AG08395 (cell line): ENCODE data around the gene BNC1.

Experiments used
- DNase-seq: peaks from one replicate; pipeline ENCODE4 v3.0.0; 2012; ENCODE audit warnings: mixed read lengths, low spot score

BNC1 gene, protein sequence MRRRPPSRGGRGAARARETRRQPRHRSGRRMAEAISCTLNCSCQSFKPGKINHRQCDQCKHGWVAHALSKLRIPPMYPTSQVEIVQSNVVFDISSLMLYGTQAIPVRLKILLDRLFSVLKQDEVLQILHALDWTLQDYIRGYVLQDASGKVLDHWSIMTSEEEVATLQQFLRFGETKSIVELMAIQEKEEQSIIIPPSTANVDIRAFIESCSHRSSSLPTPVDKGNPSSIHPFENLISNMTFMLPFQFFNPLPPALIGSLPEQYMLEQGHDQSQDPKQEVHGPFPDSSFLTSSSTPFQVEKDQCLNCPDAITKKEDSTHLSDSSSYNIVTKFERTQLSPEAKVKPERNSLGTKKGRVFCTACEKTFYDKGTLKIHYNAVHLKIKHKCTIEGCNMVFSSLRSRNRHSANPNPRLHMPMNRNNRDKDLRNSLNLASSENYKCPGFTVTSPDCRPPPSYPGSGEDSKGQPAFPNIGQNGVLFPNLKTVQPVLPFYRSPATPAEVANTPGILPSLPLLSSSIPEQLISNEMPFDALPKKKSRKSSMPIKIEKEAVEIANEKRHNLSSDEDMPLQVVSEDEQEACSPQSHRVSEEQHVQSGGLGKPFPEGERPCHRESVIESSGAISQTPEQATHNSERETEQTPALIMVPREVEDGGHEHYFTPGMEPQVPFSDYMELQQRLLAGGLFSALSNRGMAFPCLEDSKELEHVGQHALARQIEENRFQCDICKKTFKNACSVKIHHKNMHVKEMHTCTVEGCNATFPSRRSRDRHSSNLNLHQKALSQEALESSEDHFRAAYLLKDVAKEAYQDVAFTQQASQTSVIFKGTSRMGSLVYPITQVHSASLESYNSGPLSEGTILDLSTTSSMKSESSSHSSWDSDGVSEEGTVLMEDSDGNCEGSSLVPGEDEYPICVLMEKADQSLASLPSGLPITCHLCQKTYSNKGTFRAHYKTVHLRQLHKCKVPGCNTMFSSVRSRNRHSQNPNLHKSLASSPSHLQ

GRCh38 chr15:83284559-83285283 is at the start of gene BNC1:
TSS of gene BNC1 (minus strand) at chr15:83284664. CDS start at chr15:83284628, 36 bp downstream.
- DNase-seq, result no peak

DNA sequence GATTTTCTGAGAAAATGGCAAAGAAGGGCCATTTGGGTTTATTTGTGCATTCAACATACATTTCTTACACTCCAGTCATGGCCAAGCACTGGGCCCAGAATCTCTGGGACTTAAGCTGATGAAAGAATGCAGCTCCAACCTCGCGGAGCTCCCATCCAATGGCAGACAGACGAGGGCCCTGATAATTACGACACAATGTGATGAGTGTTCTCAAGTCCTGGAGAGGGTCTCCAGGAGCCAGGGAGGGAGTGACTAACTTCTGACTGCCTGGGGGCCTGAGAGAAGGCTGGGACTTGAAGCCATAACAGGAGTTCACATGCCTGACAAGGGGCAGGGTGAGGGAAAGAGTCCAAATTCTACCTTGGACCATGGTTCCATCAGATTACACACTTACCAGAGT is 42.6 kb upstream of the BNC1 start:
- DNase-seq, result no peak

DNA sequence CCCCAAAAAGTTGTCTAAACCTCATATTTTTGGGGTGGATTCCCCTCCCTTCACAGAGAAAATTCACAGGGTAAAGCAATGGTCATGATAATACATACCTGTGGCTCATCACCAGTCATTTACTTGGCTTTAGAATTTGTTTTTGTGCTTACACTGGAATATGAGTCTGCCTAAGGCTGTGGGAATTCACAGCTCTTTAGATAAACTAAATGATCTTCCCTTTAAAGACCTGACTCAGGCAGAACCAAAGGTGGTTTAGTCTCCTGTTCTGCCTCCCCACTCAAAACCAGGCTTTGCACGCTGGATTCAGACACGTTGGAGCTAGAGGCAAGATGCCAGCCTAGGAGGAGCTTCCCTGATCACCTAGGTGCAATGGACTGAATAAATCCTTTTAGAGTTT is 40.3 kb upstream of the BNC1 start:
- no peak for DNase-seq

- DNase-seq, result peak; percentile 89
Measured at GRCh38 chr15:83323296-83323711, 38.8 kb upstream of the BNC1 start.

- no peak for DNase-seq
Measured at GRCh38 chr15:83322691-83323090, 38.2 kb upstream of the BNC1 start.

GRCh38 chr15:83322061-83322460 is 37.6 kb upstream of the BNC1 start:
- DNase-seq, result no peak

DNA sequence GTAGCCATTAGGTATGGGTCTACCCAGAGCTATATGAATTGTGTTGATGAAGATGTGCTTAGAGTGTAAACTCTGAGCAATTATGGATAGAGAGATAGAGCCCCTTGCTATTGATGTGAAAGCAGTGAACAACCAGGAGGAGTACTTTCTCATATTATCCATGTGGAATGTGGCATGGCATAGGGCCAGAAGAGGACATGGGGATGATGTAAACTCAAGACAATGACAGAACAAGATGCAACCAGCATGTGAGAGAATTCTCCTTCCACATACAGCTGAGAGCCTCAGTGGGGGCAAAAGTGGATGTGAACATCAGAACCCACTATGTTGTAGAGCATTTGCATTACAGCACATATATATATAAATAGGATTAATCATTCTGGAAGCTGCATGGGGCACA is 36.4 kb upstream of the BNC1 start:
- no peak for DNase-seq

- no peak for DNase-seq
Measured at GRCh38 chr15:83320404-83320803, 35.9 kb upstream of the BNC1 start.

GRCh38 chr15:83319771-83320170 is 35.3 kb upstream of the BNC1 start:
- no peak for DNase-seq

DNA sequence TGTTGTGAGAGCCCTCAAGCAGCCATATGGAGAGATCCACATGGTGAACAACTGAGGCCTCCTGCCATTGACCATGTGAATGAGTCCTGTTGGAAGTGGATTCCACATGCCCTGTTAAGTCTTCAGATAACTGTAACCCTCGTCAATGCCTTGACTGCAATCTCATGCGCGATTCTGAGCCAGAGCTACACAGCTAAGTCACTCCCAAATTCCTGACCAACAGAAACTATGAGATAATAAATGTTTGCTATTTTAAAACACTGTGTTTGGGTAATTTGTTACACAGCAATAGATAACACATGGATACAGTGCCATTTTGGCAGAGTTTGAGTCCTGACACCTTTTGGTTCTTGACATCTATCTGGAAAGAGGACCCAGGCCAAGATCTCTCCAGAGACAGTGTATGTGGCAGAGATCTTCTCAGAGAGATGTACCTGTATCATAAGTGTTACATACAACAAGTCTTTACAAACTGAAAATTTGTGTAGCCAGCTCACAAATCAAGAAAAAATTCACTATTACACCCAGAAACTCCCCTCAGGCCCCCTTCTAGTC is 34.5 kb upstream of the BNC1 start:
- DNase-seq, result no peak

- no peak for DNase-seq
Measured at GRCh38 chr15:83318036-83318435, 33.6 kb upstream of the BNC1 start.

- DNase-seq, result no peak
Measured at GRCh38 chr15:83312071-83312470, 27.6 kb upstream of the BNC1 start.

GRCh38 chr15:83310521-83311456 is 26.3 kb upstream of the BNC1 start:
- DNase-seq, result no peak

DNA sequence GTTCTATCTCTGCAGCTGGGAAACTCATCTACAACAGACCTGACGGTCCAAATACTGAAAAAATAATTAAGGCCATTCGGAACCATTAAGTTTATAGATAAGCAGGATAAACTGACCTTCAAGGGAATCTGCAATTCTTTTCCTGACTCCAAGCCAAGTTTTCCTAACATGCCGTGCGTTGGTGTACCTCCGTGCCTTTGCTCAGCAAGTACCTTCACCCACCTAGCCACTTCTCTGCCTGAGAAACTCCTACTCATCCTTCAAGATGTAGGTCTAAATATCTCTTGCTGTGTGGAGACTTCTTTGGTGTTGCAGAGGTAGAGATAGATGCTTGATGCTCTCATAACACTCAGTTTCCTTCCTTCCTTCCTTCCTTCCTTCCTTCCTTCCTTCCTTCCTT is 24.2 kb upstream of the BNC1 start:
- no peak for DNase-seq

- DNase-seq, result no peak
Measured at GRCh38 chr15:83306561-83306960, 22.1 kb upstream of the BNC1 start.

- no peak for DNase-seq
Measured at GRCh38 chr15:83305704-83306291, 21.3 kb upstream of the BNC1 start.

- DNase-seq, result no peak
Measured at GRCh38 chr15:83304861-83305703, 20.6 kb upstream of the BNC1 start.

- no peak for DNase-seq
Measured at GRCh38 chr15:83303535-83303934, 19.1 kb upstream of the BNC1 start.

- DNase-seq, result no peak
Measured at GRCh38 chr15:83300826-83301225, 16.4 kb upstream of the BNC1 start.
